Smooth muscle cell (in vitro differentiated cells): ENCODE data around the gene SEPTIN2. TPM values are rescaled to one million over a fixed set of nuclear protein-coding genes. Genes with fewer than 3 reads are reported as not detected.
"Not testable (repeated sequence)": the region's sequence is repeated elsewhere in the genome, so short reads cannot be mapped to it uniquely, and the experiment has no call there.

Experiments
- DNase-seq: peaks from one replicate; lab custom pipeline; 2025; ENCODE audit not compliant: unreplicated experiment; lab: John Stamatoyannopoulos, UW
- H2AFZ ChIP-seq: fragments of 200-600 bp; sonication (generic); 2 replicates; pipeline ENCODE4 v1.6.0; 2016; ENCODE audit warnings: antibody characterized with exemption, low read depth, mild to moderate bottlenecking
- H3F3A ChIP-seq: fragments of 200-600 bp; sonication (generic); 2 replicates; pipeline ENCODE4 v1.6.0; 2017; ENCODE audit warnings: antibody characterized with exemption, low read depth
- H3K27ac ChIP-seq: fragments of 200-600 bp; sonication (generic); 2 replicates; pipeline ENCODE4 v1.5.1; 2016; ENCODE audit warnings: low read depth, mild to moderate bottlenecking
- H3K27me3 ChIP-seq: fragments of 200-600 bp; sonication (generic); 2 replicates; pipeline ENCODE4 v1.6.1; 2016; ENCODE audit warnings: low read depth, mild to moderate bottlenecking
- H3K36me3 ChIP-seq: fragments of 200-600 bp; sonication (generic); 2 replicates; pipeline ENCODE4 v1.5.1; 2016; ENCODE audit warnings: low read depth
- H3K4me1 ChIP-seq: fragments of 200-600 bp; sonication (generic); 2 replicates; pipeline ENCODE4 v1.5.1; 2016; ENCODE audit warnings: low read depth
- H3K4me2 ChIP-seq: fragments of 200-600 bp; sonication (generic); 2 replicates; pipeline ENCODE4 v1.6.0; 2016; ENCODE audit warnings: mild to moderate bottlenecking
- H3K4me3 ChIP-seq: fragments of 200-600 bp; sonication (generic); 2 replicates; pipeline ENCODE4 v1.5.1; 2016; ENCODE audit warnings: mild to moderate bottlenecking
- H3K79me2 ChIP-seq: fragments of 200-600 bp; sonication (generic); 2 replicates; pipeline ENCODE4 v1.6.0; 2016; ENCODE audit warnings: low read depth, mild to moderate bottlenecking
- H3K9ac ChIP-seq: fragments of 200-600 bp; sonication (generic); 2 replicates; pipeline ENCODE4 v1.6.0; 2016; ENCODE audit warnings: low read depth
- H3K9me3 ChIP-seq: fragments of 200-600 bp; sonication (generic); replicated peaks from 2 replicates; pipeline ENCODE4 v1.5.1; 2016; ENCODE audit warnings: low read depth
- H4K20me1 ChIP-seq: fragments of 200-600 bp; sonication (generic); 2 replicates; pipeline ENCODE4 v1.6.0; 2016; ENCODE audit warnings: low read depth
- WGBS: methylation state at CpG from one replicate; pipeline ENCODE4 v1.1.7; 2016; ENCODE audit warnings: low lambda C conversion rate; 5-methylcytosine and 5-hydroxymethylcytosine counted together
- polyA plus RNA-seq: library from polyadenylated mRNA; unstranded; fragments of >200 nt; fragmentation: Nextera tagmentation; extraction: Ambion mirVana; gene quantifications from 2 replicates; pipeline ENCODE4 v1.2.1, GENCODE V29; 2016
- total RNA-seq: library from RNA; depleted of rRNA; stranded (reverse); fragments of >200 nt; gene quantifications from 2 replicates; pipeline ENCODE4 v1.2.3, GENCODE V29; 2014
- TF ChIP-seq, protein P1 (sequence below): fragments of 200-600 bp; sonication (generic); IDR thresholded peaks from 2 replicates; pipeline ENCODE4 v1.5.1; 2017; ENCODE audit warnings: borderline replicate concordance, mild to moderate bottlenecking, antibody characterized with exemption; ENCODE audit not compliant: insufficient read depth, poor library complexity, severe bottlenecking

Gene SEPTIN2
- total and polyA plus RNA-seq, 2 experiments from 2014 or later: 344 to 443 TPM

DNA sequence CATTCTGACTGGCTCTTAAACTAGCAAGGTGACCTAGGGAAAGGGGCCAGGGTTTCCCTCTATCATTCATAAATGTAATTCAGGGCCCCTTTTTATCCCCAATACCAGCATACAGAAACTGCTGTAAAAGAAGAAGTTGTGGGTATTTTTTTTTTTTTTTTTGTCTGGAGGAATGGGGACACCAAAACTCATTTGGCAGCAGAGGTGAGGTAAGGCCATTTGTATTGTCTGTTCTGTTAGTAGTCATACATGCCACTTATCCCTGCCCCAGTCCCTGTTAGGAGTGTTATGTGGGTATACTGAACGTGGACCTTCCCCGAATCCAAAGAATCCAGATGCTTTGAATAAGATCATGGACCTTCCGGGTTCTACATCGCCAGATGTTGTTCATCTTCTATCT lies 1.7 kb downstream of the SEPTIN2 start:
- TF ChIP-seq, protein P1, sequence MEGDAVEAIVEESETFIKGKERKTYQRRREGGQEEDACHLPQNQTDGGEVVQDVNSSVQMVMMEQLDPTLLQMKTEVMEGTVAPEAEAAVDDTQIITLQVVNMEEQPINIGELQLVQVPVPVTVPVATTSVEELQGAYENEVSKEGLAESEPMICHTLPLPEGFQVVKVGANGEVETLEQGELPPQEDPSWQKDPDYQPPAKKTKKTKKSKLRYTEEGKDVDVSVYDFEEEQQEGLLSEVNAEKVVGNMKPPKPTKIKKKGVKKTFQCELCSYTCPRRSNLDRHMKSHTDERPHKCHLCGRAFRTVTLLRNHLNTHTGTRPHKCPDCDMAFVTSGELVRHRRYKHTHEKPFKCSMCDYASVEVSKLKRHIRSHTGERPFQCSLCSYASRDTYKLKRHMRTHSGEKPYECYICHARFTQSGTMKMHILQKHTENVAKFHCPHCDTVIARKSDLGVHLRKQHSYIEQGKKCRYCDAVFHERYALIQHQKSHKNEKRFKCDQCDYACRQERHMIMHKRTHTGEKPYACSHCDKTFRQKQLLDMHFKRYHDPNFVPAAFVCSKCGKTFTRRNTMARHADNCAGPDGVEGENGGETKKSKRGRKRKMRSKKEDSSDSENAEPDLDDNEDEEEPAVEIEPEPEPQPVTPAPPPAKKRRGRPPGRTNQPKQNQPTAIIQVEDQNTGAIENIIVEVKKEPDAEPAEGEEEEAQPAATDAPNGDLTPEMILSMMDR: no peak
- Histone ChIP-seq H3K4me1 (peaks cover 44% of the 10 kb centered on the region), H3K27me3 (no peaks in the 10 kb centered on the region), H3K4me2 (peak overlapping the region; percentile 93), H3K4me3 (peak overlapping the region; percentile 98), H2AFZ (no peak overlapping the region), H3K9ac (peak overlapping the region; percentile 95), H3F3A (peaks cover 3% of the 10 kb centered on the region), H3K36me3 (no peaks in the 10 kb centered on the region), H3K27ac (peak overlapping the region; percentile 99), H3K79me2 (peaks cover 91% of the 10 kb centered on the region), H3K9me3 (no peaks in the 10 kb centered on the region), H4K20me1 (peaks cover 64% of the 10 kb centered on the region)
- no peak for DNase-seq
- WGBS: 60% methylated on average over 4 of the region's 4 CpGs

DNA sequence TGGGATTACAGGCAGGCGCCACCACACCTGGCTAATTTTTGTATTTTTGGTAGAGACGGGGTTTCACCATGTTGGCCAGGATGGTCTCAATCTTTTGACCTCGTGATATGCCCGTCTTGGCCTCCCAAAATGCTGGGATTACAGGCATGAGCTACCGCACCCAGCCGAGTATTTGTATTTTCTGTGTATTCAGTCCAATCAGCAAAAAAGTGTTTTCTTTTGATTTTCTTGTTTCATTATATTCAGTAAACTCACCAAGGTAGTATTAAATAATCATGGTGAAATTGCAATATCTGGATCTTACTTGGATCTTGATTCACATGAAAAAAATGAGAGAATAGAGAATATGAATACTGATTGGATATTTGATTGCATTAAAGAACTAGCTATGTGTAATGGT lies 3.1 kb downstream of the SEPTIN2 start:
- peak overlapping the region; percentile 93 for H3K4me2 ChIP-seq

DNA sequence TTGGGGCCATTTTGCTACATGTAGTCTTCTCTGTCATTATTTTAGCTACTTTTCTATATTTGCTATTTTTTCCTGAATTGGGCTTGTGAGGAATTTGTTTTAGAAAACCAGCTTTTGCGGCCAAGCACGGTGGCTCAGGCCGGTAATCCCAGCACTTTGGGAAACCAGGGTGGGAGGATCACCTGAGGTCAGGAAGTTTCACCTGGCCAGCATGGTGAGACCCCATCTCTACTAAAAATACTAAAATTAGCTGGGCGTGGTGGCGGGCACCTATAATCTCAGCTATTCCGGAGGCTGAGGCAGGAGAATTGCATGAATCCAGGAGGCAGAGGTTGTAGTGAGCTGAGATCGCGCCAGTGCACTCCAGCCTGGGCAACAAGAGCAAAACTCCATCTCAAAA lies 4.7 kb downstream of the SEPTIN2 start:
- Histone ChIP-seq H3K9ac (no peak overlapping the region), H3K36me3 (no peaks in the 10 kb centered on the region), H3K9me3 (no peaks in the 10 kb centered on the region), H2AFZ (no peak overlapping the region), H3K27ac (peak overlapping the region; percentile 75), H4K20me1 (peaks cover 94% of the 10 kb centered on the region), H3F3A (peaks cover 3% of the 10 kb centered on the region), H3K4me1 (peaks cover 43% of the 10 kb centered on the region), H3K4me2 (peak overlapping the region; percentile 93), H3K4me3 (peak overlapping the region; percentile 0), H3K27me3 (no peaks in the 10 kb centered on the region), H3K79me2 (peaks cover 96% of the 10 kb centered on the region)
- DNase-seq: no peak
- 90% methylated on average over 8 of the region's 8 CpGs for WGBS
- TF ChIP-seq, protein P1: no peak

More for the DNA sequence above, 3.1 kb downstream of the SEPTIN2 start:
- H3F3A ChIP-seq, H3K9ac ChIP-seq, H3K9me3 ChIP-seq, DNase-seq, H3K36me3 ChIP-seq, H2AFZ ChIP-seq, H3K27me3 ChIP-seq: not testable (repeated sequence)
- H3K4me1 ChIP-seq: peaks cover 40% of the 10 kb centered on the region
- H3K79me2 ChIP-seq: peaks cover 91% of the 10 kb centered on the region
- peak overlapping the region; percentile 99 for H3K27ac ChIP-seq
- WGBS: 79% methylated on average over 6 of the region's 6 CpGs
- peaks cover 78% of the 10 kb centered on the region for H4K20me1 ChIP-seq
- H3K4me3 ChIP-seq: peak overlapping the region; percentile 98

DNA sequence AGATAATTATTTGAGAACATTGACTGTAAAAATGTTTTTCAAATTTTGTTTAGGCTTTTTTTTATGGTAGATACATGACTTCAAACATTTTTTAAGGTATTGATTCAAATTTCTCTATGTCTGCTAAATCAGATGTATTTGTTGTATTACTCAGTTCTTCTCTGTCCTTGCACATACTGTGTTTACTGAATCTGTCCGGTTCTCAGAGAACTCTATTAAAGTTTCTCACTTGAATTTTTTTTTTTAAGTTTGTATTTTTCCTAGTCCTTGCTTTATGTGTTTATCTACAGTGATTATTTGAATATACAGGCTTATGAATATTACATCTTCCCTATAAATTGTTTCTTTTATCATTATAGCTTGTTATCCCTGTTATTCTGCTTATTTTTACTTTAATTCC lies 5.3 kb downstream of the SEPTIN2 start:
- H3K4me1 ChIP-seq: peaks cover 43% of the 10 kb centered on the region
- TF ChIP-seq, protein P1: no peak
- 71% methylated on average over 1 of the region's 1 CpG for WGBS
- peaks cover 100% of the 10 kb centered on the region for H4K20me1 ChIP-seq
- no peak for DNase-seq
- no peaks in the 10 kb centered on the region for H3K36me3 ChIP-seq
- H3K79me2 ChIP-seq: peaks cover 100% of the 10 kb centered on the region
- no peaks in the 10 kb centered on the region for H3K9me3 ChIP-seq
- H3K27me3 ChIP-seq: no peaks in the 10 kb centered on the region
- H3K9ac ChIP-seq: no peak overlapping the region
- peaks cover 3% of the 10 kb centered on the region for H3F3A ChIP-seq
- no peak overlapping the region for H3K4me3 ChIP-seq
- H3K4me2 ChIP-seq: peak overlapping the region; percentile 93
- H2AFZ ChIP-seq: no peak overlapping the region
- peak overlapping the region; percentile 75 for H3K27ac ChIP-seq
